WTC11 (cell line): Measurements from ENCODE around the gene UBXN11. TPM values are rescaled to one million over a fixed set of nuclear protein-coding genes. Genes with fewer than 3 reads are reported as not detected.

Source experiments
- ATAC-seq: fragments of 200-7000 bp; cut with Tn5 transposase; 2 replicates; pipeline ENCODE4 v1.10.0; 2021; ENCODE audit warnings: mild to moderate bottlenecking, moderate library complexity
- CTCF ChIA-PET: fragments of 300-600 bp; sonication (Branson Sonifier 250); formaldehyde crosslinking; loops from one replicate; lab custom pipeline; 2021; ENCODE audit warnings: antibody characterized with exemption; lab: Charles Lee
- POLR2A ChIA-PET: fragments of 350-600 bp; sonication (Branson Sonifier 250); formaldehyde crosslinking; loops from one replicate; lab custom pipeline; 2021; ENCODE audit warnings: antibody characterized with exemption; lab: Charles Lee
- DNase-seq: peaks from one replicate; pipeline ENCODE4 v3.0.0; 2021; ENCODE audit warnings: low spot score
- H3K27ac Mint-ChIP-seq: 2 replicates; pipeline ENCODE4 v1.8.0; 2021; ENCODE audit warnings: mixed read lengths
- H3K27me3 Mint-ChIP-seq: 2 replicates; pipeline ENCODE4 v1.8.0; 2021; ENCODE audit warnings: low read depth, mild to moderate bottlenecking, moderate library complexity, mixed read lengths
- H3K36me3 Mint-ChIP-seq: 2 replicates; pipeline ENCODE4 v1.8.0; 2021; ENCODE audit warnings: mixed read lengths
- H3K4me1 Mint-ChIP-seq: 2 replicates; pipeline ENCODE4 v1.8.0; 2022; ENCODE audit warnings: mixed read lengths
- H3K4me3 Mint-ChIP-seq: 2 replicates; pipeline ENCODE4 v1.8.0; 2021; ENCODE audit warnings: mild to moderate bottlenecking, moderate library complexity, mixed read lengths
- H3K9me3 Mint-ChIP-seq: 2 replicates; pipeline ENCODE4 v1.8.0; 2021; ENCODE audit warnings: mixed read lengths
- HMGA2 ChIP-seq: fragments of 250-450 bp; sonication (Bioruptor Pico); IDR thresholded peaks from 2 replicates; pipeline ENCODE4 v1.4.0; 2021; ENCODE audit warnings: mild to moderate bottlenecking, moderate library complexity
- MXD4 ChIP-seq: fragments of 250-450 bp; sonication (Bioruptor Pico); IDR thresholded peaks from 2 replicates; pipeline ENCODE4 v1.8.0; 2021; ENCODE audit warnings: mild to moderate bottlenecking, moderate library complexity, borderline replicate concordance
- NFATC4 ChIP-seq: fragments of 250-450 bp; sonication (Bioruptor Pico); IDR thresholded peaks from 2 replicates; pipeline ENCODE4 v1.9.0; 2021; ENCODE audit warnings: mild to moderate bottlenecking
- NFE2L1 ChIP-seq: sonication (generic); formaldehyde crosslinking; IDR thresholded peaks from 2 replicates; pipeline ENCODE4 v1.8.1; 2023; ENCODE audit warnings: missing genetic modification reagents
- OVOL2 ChIP-seq: fragments of 250-450 bp; sonication (Bioruptor Pico); IDR thresholded peaks from 2 replicates; pipeline ENCODE4 v1.9.0; 2021; ENCODE audit warnings: mild to moderate bottlenecking, borderline replicate concordance
- TEAD1 ChIP-seq: sonication (generic); formaldehyde crosslinking; IDR thresholded peaks from 2 replicates; pipeline ENCODE4 v1.8.0; 2022; ENCODE audit warnings: mild to moderate bottlenecking, missing genetic modification reagents
- ZNF396 ChIP-seq: fragments of 250-450 bp; sonication (Bioruptor Pico); IDR thresholded peaks from 2 replicates; pipeline ENCODE4 v1.8.0; 2021; ENCODE audit warnings: mild to moderate bottlenecking, moderate library complexity, borderline replicate concordance
- total RNA-seq: library from RNA; stranded (reverse); gene quantifications from 3 replicates; pipeline ENCODE4 v1.2.3, GENCODE V29; 2021
- TF ChIP-seq, protein P1 (sequence below): sonication (generic); formaldehyde crosslinking; conservative IDR thresholded peaks from 2 replicates; pipeline ENCODE4 v1.8.1; 2022; ENCODE audit warnings: mild to moderate bottlenecking, missing genetic modification reagents
- TF ChIP-seq, protein P2 (sequence below): sonication (generic); formaldehyde crosslinking; IDR thresholded peaks from 2 replicates; pipeline ENCODE4 v1.8.0; 2022; ENCODE audit warnings: mild to moderate bottlenecking, missing genetic modification reagents
- TF ChIP-seq, protein P3 (sequence below): sonication (generic); formaldehyde crosslinking; IDR thresholded peaks from 2 replicates; pipeline ENCODE4 v1.8.0; 2023; ENCODE audit warnings: missing genetic modification reagents, mild to moderate bottlenecking, borderline replicate concordance
- TF ChIP-seq, protein P4 (sequence below): sonication (generic); formaldehyde crosslinking; IDR thresholded peaks from 2 replicates; pipeline ENCODE4 v1.8.1; 2022; ENCODE audit warnings: mild to moderate bottlenecking, missing genetic modification reagents, moderate library complexity, borderline replicate concordance
- TF ChIP-seq, protein P5 (sequence below): fragments of 250-450 bp; sonication (Bioruptor Pico); IDR thresholded peaks from 2 replicates; pipeline ENCODE4 v1.9.0; 2021; ENCODE audit warnings: mild to moderate bottlenecking
- TF ChIP-seq, protein P6 (sequence below): fragments of 250-450 bp; sonication (Bioruptor Pico); IDR thresholded peaks from 2 replicates; pipeline ENCODE4 v1.9.0; 2021; ENCODE audit warnings: mild to moderate bottlenecking
- TF ChIP-seq, protein P7 (sequence below): fragments of 200-600 bp; IDR thresholded peaks from 2 replicates; pipeline ENCODE4 v1.8.0; 2022; ENCODE audit warnings: antibody characterized with exemption
- TF ChIP-seq, protein P8 (sequence below): fragments of 250-450 bp; sonication (Bioruptor Pico); IDR thresholded peaks from 2 replicates; pipeline ENCODE4 v1.8.0; 2021; ENCODE audit warnings: mild to moderate bottlenecking

The UBXN11 gene
- total RNA-seq, 1 experiment from 2014 or later: 14.1 TPM

DNA sequence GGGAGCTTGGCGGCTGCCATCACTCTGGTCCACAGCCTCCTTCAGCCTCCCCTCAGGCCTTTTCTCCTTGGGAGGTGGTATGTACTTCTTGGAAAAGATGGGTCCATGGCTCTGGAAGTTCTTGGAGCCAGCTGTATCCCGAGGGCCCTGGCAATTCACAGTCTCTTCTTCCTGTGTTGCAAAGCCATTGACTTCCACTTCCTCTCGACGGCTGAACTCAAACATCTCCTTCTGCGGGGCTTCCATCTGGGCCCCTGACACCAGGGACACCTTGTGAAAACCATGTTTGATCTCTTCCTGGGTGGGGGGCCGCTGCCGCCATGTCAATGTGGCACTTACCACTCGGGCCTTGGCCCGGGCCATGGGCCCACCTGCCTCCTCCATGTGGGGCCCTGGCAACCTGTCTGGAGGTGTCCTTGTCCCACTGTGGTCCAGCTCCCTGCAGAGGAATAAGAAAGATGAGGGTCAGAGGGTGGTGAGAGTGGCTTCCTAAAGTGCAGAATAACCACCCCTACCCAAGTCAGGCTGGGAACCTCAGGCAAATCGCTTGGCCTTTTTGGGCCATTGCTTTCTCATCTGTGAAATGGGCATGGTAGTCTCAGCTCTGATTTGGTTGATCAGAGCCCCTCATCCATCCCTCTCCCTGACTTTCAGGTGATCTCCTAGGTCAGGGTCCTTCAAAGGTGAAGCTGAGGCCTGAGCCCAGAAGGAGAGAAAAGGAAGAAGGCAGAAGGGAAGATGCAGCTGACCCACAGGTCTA, 40.0 kb upstream of the UBXN11 start:
- H3K9me3 Mint-ChIP-seq: no peaks in the 10 kb centered on the region
- ChIA-PET CTCF (interaction anchor here (0.6 to 2.8 kb wide), 7 partner anchors 17 to 179 kb away, joined by 3 to 15 read pairs (median 5); partner anchors contain the start of gene CATSPER4), POLR2A (interaction anchor here (0.5 kb wide), 1 partner anchor 34 kb away, joined by 6 read pairs; no protein-coding TSS in a partner anchor)

More for the DNA sequence above, 40.0 kb upstream of the UBXN11 start:
- H3K4me1 Mint-ChIP-seq: peaks cover 16% of the 10 kb centered on the region
- ATAC-seq: no peak
- H3K27me3 Mint-ChIP-seq: no peaks in the 10 kb centered on the region
- DNase-seq: no peak
- H3K27ac Mint-ChIP-seq: no peak overlapping the region
- H3K36me3 Mint-ChIP-seq: no peaks in the 10 kb centered on the region
- no peak for TF ChIP-seq TEAD1 (CRISPR knock-in tag)
- TF ChIP-seq HMGA2: no peak
- TF ChIP-seq, protein P1, sequence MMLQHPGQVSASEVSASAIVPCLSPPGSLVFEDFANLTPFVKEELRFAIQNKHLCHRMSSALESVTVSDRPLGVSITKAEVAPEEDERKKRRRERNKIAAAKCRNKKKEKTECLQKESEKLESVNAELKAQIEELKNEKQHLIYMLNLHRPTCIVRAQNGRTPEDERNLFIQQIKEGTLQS (CRISPR knock-in tag): no peak
- TF ChIP-seq, protein P2, sequence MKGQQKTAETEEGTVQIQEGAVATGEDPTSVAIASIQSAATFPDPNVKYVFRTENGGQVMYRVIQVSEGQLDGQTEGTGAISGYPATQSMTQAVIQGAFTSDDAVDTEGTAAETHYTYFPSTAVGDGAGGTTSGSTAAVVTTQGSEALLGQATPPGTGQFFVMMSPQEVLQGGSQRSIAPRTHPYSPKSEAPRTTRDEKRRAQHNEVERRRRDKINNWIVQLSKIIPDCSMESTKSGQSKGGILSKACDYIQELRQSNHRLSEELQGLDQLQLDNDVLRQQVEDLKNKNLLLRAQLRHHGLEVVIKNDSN: no peak
- TF ChIP-seq, protein P3, sequence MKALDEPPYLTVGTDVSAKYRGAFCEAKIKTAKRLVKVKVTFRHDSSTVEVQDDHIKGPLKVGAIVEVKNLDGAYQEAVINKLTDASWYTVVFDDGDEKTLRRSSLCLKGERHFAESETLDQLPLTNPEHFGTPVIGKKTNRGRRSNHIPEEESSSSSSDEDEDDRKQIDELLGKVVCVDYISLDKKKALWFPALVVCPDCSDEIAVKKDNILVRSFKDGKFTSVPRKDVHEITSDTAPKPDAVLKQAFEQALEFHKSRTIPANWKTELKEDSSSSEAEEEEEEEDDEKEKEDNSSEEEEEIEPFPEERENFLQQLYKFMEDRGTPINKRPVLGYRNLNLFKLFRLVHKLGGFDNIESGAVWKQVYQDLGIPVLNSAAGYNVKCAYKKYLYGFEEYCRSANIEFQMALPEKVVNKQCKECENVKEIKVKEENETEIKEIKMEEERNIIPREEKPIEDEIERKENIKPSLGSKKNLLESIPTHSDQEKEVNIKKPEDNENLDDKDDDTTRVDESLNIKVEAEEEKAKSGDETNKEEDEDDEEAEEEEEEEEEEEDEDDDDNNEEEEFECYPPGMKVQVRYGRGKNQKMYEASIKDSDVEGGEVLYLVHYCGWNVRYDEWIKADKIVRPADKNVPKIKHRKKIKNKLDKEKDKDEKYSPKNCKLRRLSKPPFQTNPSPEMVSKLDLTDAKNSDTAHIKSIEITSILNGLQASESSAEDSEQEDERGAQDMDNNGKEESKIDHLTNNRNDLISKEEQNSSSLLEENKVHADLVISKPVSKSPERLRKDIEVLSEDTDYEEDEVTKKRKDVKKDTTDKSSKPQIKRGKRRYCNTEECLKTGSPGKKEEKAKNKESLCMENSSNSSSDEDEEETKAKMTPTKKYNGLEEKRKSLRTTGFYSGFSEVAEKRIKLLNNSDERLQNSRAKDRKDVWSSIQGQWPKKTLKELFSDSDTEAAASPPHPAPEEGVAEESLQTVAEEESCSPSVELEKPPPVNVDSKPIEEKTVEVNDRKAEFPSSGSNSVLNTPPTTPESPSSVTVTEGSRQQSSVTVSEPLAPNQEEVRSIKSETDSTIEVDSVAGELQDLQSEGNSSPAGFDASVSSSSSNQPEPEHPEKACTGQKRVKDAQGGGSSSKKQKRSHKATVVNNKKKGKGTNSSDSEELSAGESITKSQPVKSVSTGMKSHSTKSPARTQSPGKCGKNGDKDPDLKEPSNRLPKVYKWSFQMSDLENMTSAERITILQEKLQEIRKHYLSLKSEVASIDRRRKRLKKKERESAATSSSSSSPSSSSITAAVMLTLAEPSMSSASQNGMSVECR (CRISPR knock-in tag): no peak
- no peak for TF ChIP-seq MXD4
- no peak for TF ChIP-seq OVOL2 (CRISPR knock-in tag)
- TF ChIP-seq, protein P4, sequence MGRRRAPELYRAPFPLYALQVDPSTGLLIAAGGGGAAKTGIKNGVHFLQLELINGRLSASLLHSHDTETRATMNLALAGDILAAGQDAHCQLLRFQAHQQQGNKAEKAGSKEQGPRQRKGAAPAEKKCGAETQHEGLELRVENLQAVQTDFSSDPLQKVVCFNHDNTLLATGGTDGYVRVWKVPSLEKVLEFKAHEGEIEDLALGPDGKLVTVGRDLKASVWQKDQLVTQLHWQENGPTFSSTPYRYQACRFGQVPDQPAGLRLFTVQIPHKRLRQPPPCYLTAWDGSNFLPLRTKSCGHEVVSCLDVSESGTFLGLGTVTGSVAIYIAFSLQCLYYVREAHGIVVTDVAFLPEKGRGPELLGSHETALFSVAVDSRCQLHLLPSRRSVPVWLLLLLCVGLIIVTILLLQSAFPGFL (CRISPR knock-in tag): no peak
- TF ChIP-seq NFATC4 (CRISPR knock-in tag): no peak
- no peak for TF ChIP-seq ZNF396
- no peak for TF ChIP-seq NFE2L1
- TF ChIP-seq, protein P5, sequence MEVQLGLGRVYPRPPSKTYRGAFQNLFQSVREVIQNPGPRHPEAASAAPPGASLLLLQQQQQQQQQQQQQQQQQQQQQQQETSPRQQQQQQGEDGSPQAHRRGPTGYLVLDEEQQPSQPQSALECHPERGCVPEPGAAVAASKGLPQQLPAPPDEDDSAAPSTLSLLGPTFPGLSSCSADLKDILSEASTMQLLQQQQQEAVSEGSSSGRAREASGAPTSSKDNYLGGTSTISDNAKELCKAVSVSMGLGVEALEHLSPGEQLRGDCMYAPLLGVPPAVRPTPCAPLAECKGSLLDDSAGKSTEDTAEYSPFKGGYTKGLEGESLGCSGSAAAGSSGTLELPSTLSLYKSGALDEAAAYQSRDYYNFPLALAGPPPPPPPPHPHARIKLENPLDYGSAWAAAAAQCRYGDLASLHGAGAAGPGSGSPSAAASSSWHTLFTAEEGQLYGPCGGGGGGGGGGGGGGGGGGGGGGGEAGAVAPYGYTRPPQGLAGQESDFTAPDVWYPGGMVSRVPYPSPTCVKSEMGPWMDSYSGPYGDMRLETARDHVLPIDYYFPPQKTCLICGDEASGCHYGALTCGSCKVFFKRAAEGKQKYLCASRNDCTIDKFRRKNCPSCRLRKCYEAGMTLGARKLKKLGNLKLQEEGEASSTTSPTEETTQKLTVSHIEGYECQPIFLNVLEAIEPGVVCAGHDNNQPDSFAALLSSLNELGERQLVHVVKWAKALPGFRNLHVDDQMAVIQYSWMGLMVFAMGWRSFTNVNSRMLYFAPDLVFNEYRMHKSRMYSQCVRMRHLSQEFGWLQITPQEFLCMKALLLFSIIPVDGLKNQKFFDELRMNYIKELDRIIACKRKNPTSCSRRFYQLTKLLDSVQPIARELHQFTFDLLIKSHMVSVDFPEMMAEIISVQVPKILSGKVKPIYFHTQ (CRISPR knock-in tag): no peak
- TF ChIP-seq, protein P6, sequence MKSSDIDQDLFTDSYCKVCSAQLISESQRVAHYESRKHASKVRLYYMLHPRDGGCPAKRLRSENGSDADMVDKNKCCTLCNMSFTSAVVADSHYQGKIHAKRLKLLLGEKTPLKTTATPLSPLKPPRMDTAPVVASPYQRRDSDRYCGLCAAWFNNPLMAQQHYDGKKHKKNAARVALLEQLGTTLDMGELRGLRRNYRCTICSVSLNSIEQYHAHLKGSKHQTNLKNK (CRISPR knock-in tag): no peak
- TF ChIP-seq, protein P7, sequence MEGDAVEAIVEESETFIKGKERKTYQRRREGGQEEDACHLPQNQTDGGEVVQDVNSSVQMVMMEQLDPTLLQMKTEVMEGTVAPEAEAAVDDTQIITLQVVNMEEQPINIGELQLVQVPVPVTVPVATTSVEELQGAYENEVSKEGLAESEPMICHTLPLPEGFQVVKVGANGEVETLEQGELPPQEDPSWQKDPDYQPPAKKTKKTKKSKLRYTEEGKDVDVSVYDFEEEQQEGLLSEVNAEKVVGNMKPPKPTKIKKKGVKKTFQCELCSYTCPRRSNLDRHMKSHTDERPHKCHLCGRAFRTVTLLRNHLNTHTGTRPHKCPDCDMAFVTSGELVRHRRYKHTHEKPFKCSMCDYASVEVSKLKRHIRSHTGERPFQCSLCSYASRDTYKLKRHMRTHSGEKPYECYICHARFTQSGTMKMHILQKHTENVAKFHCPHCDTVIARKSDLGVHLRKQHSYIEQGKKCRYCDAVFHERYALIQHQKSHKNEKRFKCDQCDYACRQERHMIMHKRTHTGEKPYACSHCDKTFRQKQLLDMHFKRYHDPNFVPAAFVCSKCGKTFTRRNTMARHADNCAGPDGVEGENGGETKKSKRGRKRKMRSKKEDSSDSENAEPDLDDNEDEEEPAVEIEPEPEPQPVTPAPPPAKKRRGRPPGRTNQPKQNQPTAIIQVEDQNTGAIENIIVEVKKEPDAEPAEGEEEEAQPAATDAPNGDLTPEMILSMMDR: no peak
- TF ChIP-seq, protein P8, sequence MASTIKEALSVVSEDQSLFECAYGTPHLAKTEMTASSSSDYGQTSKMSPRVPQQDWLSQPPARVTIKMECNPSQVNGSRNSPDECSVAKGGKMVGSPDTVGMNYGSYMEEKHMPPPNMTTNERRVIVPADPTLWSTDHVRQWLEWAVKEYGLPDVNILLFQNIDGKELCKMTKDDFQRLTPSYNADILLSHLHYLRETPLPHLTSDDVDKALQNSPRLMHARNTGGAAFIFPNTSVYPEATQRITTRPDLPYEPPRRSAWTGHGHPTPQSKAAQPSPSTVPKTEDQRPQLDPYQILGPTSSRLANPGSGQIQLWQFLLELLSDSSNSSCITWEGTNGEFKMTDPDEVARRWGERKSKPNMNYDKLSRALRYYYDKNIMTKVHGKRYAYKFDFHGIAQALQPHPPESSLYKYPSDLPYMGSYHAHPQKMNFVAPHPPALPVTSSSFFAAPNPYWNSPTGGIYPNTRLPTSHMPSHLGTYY (CRISPR knock-in tag): no peak
- no peak overlapping the region for H3K4me3 Mint-ChIP-seq
